Panc1 (cell line): Measurements from ENCODE around the gene CASP9. TPM values are rescaled to one million over a fixed set of nuclear protein-coding genes. Genes with fewer than 3 reads are reported as not detected.

ENCODE experiments used
- ATAC-seq: fragments of 200-7000 bp; cut with Tn5 transposase; 2 replicates; pipeline ENCODE4 v1.9.1; 2020; ENCODE audit warnings: mild to moderate bottlenecking, moderate library complexity
- BruUV-seq: library from RNA; stranded (reverse); fragments of 400-500 nt; replicated peaks from 2 replicates; lab custom pipeline; 2021; lab: Mats Ljungman, UMichigan
- CTCF ChIA-PET: fragments of 300-600 bp; sonication (Branson Sonifier 250); formaldehyde crosslinking; loops from one replicate; lab custom pipeline; 2022; ENCODE audit warnings: antibody characterized with exemption; lab: Charles Lee
- POLR2A ChIA-PET: fragments of 300-600 bp; sonication (Branson Sonifier 250); formaldehyde crosslinking; loops from one replicate; lab custom pipeline; 2022; ENCODE audit warnings: antibody characterized with exemption; lab: Charles Lee
- DNase-seq: peaks from one replicate; pipeline ENCODE4 v3.0.0-alpha.2; 2010; ENCODE audit warnings: low read depth, low spot score
- H3K27ac ChIP-seq: 2 replicates; pipeline ENCODE4 v1.5.1; 2011; ENCODE audit warnings: mild to moderate bottlenecking, low read length, inconsistent platforms
- H3K27me3 ChIP-seq: fragments of 200-500 bp; sonication (Bioruptor generic); 2 replicates; pipeline ENCODE4 v1.6.0; 2014; ENCODE audit warnings: low read length, inconsistent platforms; ENCODE audit not compliant: control insufficient read depth, insufficient read depth
- H3K36me3 ChIP-seq: fragments of 200-500 bp; sonication (Bioruptor generic); 2 replicates; pipeline ENCODE4 v1.5.1; 2014; ENCODE audit warnings: inconsistent platforms, mild to moderate bottlenecking, low read length, moderate library complexity; ENCODE audit not compliant: control insufficient read depth, insufficient read depth
- H3K4me1 ChIP-seq: 2 replicates; pipeline ENCODE4 v1.5.1; 2011; ENCODE audit warnings: inconsistent platforms, mild to moderate bottlenecking, low read length, moderate library complexity; ENCODE audit not compliant: control insufficient read depth, insufficient read depth
- H3K4me3 ChIP-seq, 2 experiments: 2 replicates each; pipeline ENCODE4 v1.5.1; 2011 to 2012; ENCODE audit warnings: low read depth in 2 of 2, low read length in 2 of 2, mild to moderate bottlenecking in 2 of 2, inconsistent platforms in 1 of 2, moderate library complexity in 1 of 2
- H3K9me3 ChIP-seq: fragments of 200-500 bp; sonication (Bioruptor generic); 2 replicates; pipeline ENCODE4 v1.5.1; 2014; ENCODE audit warnings: low read depth, mild to moderate bottlenecking, inconsistent platforms, low read length, moderate library complexity; ENCODE audit not compliant: control insufficient read depth, insufficient read depth
- CTCF ChIP-seq: fragments of 450-650 bp; IDR thresholded peaks from 2 replicates; pipeline ENCODE4 v1.5.1; 2017; ENCODE audit warnings: mild to moderate bottlenecking
- POLR2AphosphoS5 ChIP-seq: IDR thresholded peaks from 2 replicates; pipeline ENCODE4 v1.6.1; 2012; ENCODE audit warnings: mild to moderate bottlenecking, low read depth, low read length, moderate library complexity
- REST ChIP-seq, 2 experiments: IDR thresholded peaks; 2 replicates each; pipeline ENCODE4 v1.6.1; 2011 to 2012; ENCODE audit warnings: low read depth in 2 of 2, control low read depth in 1 of 2, low read length in 1 of 2, mild to moderate bottlenecking in 1 of 2, moderate library complexity in 1 of 2; ENCODE audit not compliant: insufficient read depth in 1 of 2
- SIN3A ChIP-seq: IDR thresholded peaks from 2 replicates; pipeline ENCODE4 v1.6.1; 2012; ENCODE audit warnings: low read depth, mild to moderate bottlenecking, low read length, moderate library complexity, borderline replicate concordance; ENCODE audit not compliant: insufficient read depth
- TCF7L2 ChIP-seq: IDR thresholded peaks from 2 replicates; pipeline ENCODE4 v1.6.1; 2011; ENCODE audit warnings: mild to moderate bottlenecking, low read depth, low read length, inconsistent platforms
- in situ Hi-C: cut with HindIII; loops from 2 replicates; pipeline ENCODE4 v1.10.0; 2016; ENCODE audit warnings: low sequenced_read_pairs, low pct_unique_long_range_greater_than_20kb
- intact Hi-C: fragments of 100-400 bp; cut with micrococcal nuclease; formaldehyde crosslinking; loops from one replicate; pipeline ENCODE4 v1.10.0; 2022; ENCODE audit not compliant: unreplicated experiment
- total RNA-seq: library from RNA; stranded (reverse); gene quantifications from one replicate; pipeline ENCODE4 v1.2.1, GENCODE V29; 2021; ENCODE audit not compliant: unreplicated experiment

The CASP9 gene
- total RNA-seq, 1 experiment from 2014 or later, result 7.5 TPM

GRCh38 chr1:15509586-15509985 lies 14.4 kb downstream of the CASP9 start:
- Histone ChIP-seq H3K4me1 (no peaks in the 10 kb centered on the region), H3K27ac (no peak overlapping the region), H3K9me3 (no peaks in the 10 kb centered on the region), H3K4me3 (no peak overlapping the region), H3K27me3 (no peaks in the 10 kb centered on the region), H3K36me3 (no peaks in the 10 kb centered on the region)
- no peak for ATAC-seq
- intact Hi-C loops, result loop anchor here (10.0 kb wide), 1 partner anchor 75 kb away; the partner anchor contains the start of gene CTRC
- ChIA-PET CTCF (no interaction called here), POLR2A (no interaction called here)
- TF ChIP-seq SIN3A, result no peak
- no peak for TF ChIP-seq TCF7L2
- TF ChIP-seq REST (IDR thresholded peaks at IDR 0.05; ENCODE audit: insufficient read depth in 1 of 2, low read depth in 2 of 2, low read length in 1 of 2), result no peak
- TF ChIP-seq POLR2AphosphoS5, result no peak
- TF ChIP-seq CTCF, result no peak
- no peak for DNase-seq
- no TSS peak for BruUV-seq
- in situ Hi-C loops, result no loop called here

GRCh38 chr1:15508700-15509487 lies 15.1 kb downstream of the CASP9 start:
- BruUV-seq, result no TSS peak
- Histone ChIP-seq H3K4me3 (no peak overlapping the region), H3K27me3 (no peaks in the 10 kb centered on the region), H3K9me3 (no peaks in the 10 kb centered on the region), H3K36me3 (no peaks in the 10 kb centered on the region), H3K4me1 (no peaks in the 10 kb centered on the region), H3K27ac (no peak overlapping the region)
- ATAC-seq (no peak), DNase-seq (no peak)
- in situ Hi-C loops (no loop called here), intact Hi-C loops (loop anchor here (10.0 kb wide), 1 partner anchor 74 kb away; the partner anchor contains the start of gene CTRC)
- TF ChIP-seq TCF7L2, result no peak
- TF ChIP-seq REST (IDR thresholded peaks at IDR 0.05; ENCODE audit: insufficient read depth in 1 of 2, low read depth in 2 of 2, low read length in 1 of 2), result no peak
- TF ChIP-seq POLR2AphosphoS5, result no peak
- no peak for TF ChIP-seq CTCF
- no peak for TF ChIP-seq SIN3A
- CTCF ChIA-PET, result no interaction called here
- POLR2A ChIA-PET, result no interaction called here
